ENCODE results near the gene GPR75.
"Not testable (repeated sequence)": the region's sequence is repeated elsewhere in the genome, so short reads cannot be mapped to it uniquely, and the experiment has no call there.

Gene GPR75

DNA sequence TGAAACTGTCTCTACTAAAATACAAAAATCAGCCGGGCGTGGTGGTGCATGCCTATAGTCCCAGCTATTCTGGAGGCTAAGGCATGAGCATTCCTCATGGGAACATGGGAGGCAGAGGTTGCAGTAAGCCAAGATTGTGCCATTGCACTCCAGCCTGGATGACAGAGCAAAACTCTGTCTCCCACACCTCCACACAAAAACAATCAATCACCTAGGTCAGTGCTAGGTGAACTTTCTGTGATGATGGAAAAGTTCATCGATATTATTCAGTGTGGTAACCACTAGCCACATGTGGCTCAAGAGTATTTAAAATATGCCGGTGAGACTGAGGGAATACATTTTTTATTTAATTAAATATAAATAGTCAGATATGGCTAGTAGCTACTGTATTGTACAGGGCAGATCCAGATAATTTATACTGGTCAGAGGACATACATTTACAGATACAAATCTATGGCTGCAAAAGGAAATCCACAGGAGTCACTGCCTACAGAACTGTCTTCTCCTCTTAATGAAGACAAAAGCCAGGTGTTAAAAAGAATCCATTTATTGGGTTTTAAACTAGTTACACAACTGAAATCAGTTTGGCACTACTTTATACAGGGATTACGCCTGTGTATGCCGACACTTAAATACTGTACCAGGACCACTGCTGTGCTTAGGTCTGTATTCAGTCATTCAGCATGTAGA, 3.9 kb upstream of the GPR75 start:
- FAIRE-seq (no peak), DNase-seq (ENCODE audit: insufficient read length, low spot score) (no peak)
- no peak for TF ChIP-seq TAF1 (IDR thresholded peaks at IDR 0.05; ENCODE audit: low read depth, low read length)
- no peak for TF ChIP-seq SPI1 (IDR thresholded peaks at IDR 0.05; ENCODE audit: low read depth, low read length)
- no peak for TF ChIP-seq POLR2A (IDR thresholded peaks at IDR 0.05; ENCODE audit: low read depth, low read length)
- no peak for TF ChIP-seq POU2F2 (IDR thresholded peaks at IDR 0.05; ENCODE audit: low read depth, low read length)
- no peak for TF ChIP-seq POLR2AphosphoS5 (IDR thresholded peaks at IDR 0.05; ENCODE audit: low read depth, low read length)
- TF ChIP-seq PAX5 (IDR thresholded peaks at IDR 0.05; ENCODE audit: insufficient read depth, low read length, severe bottlenecking) = no peak

DNA sequence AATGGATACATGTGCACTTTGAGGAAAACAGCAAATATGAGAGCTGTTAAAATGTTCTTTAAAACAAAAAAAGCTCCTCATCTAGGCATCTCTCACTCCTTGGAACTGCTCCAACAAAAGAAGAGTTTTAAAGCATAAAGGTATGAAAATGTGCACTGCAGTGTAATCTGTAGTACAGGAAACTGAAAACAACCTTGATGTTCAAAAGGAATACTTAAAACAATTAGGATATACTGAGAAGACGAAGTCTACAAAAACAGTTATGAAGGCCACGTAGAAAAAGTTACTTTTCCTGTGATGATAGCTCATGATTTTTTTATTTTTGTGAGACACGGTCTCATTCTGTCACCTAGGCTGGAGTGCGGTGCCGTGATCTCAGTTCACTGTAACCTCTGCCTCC, 2.1 kb upstream of the GPR75 start:
- FAIRE-seq (no peak), DNase-seq (ENCODE audit: insufficient read length, low spot score) (no peak)
- TF ChIP-seq POLR2A (IDR thresholded peaks at IDR 0.05; ENCODE audit: low read depth, low read length) (no peak), POLR2AphosphoS5 (IDR thresholded peaks at IDR 0.05; ENCODE audit: low read depth, low read length) (no peak), POU2F2 (IDR thresholded peaks at IDR 0.05; ENCODE audit: low read depth, low read length) (no peak), PAX5 (IDR thresholded peaks at IDR 0.05; ENCODE audit: insufficient read depth, low read length, severe bottlenecking) (no peak), TAF1 (IDR thresholded peaks at IDR 0.05; ENCODE audit: low read depth, low read length) (no peak), SPI1 (IDR thresholded peaks at IDR 0.05; ENCODE audit: low read depth, low read length) (no peak)

DNA sequence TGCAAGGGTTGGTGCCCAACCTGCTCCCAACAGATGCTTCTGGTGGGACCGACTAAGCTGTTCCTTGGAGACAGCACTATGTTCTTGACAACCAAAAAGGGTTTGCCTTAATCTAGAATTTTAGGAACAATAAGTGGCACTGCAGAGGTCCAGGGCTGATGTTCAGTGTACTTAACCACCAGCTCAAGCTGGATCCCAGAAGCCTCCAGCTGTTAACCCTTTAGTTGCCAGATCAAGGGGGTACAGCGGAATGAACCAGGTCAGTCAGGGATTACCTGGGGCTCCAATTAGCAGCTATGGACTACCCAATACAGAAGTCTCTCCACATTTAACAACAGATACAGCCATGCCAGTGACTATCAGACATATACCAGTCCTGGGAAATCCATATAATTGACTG, 3.5 kb downstream of the GPR75 start:
- FAIRE-seq (no peak), DNase-seq (ENCODE audit: insufficient read length, low spot score) (no peak)
- no peak for TF ChIP-seq TAF1 (IDR thresholded peaks at IDR 0.05; ENCODE audit: low read depth, low read length)
- no peak for TF ChIP-seq POLR2A (IDR thresholded peaks at IDR 0.05; ENCODE audit: low read depth, low read length)
- TF ChIP-seq POU2F2 (IDR thresholded peaks at IDR 0.05; ENCODE audit: low read depth, low read length) = no peak
- TF ChIP-seq SPI1 (IDR thresholded peaks at IDR 0.05; ENCODE audit: low read depth, low read length) = no peak

DNA sequence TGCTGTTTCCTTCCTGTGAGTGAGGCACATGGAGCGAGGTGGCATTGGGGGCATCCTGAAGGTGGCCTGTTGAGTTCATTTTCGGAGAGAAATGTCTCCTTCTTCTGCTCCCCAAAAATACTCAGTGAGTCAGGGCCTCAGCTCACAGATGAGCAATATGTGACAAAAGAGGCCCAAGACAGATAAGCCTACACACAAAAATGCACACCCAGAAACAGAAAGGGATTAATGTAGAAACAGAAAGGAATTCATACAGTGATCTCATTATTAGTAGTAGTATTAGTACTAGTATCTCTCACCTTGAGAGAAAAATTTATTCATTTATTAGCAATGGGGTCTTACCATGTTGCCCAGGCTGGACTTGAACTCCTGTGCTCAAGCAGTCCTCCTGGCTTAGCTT, 5.1 kb downstream of the GPR75 start:
- DNase-seq (ENCODE audit: insufficient read length, low spot score) (no peak), FAIRE-seq (no peak)
- no peak for TF ChIP-seq TAF1 (IDR thresholded peaks at IDR 0.05; ENCODE audit: low read depth, low read length)
- no peak for TF ChIP-seq POLR2A (IDR thresholded peaks at IDR 0.05; ENCODE audit: low read depth, low read length)
- no peak for TF ChIP-seq PAX5 (IDR thresholded peaks at IDR 0.05; ENCODE audit: insufficient read depth, low read length, severe bottlenecking)
- no peak for TF ChIP-seq POU2F2 (IDR thresholded peaks at IDR 0.05; ENCODE audit: low read depth, low read length)
- TF ChIP-seq SPI1 (IDR thresholded peaks at IDR 0.05; ENCODE audit: low read depth, low read length) = no peak
- TF ChIP-seq POLR2AphosphoS5 (IDR thresholded peaks at IDR 0.05; ENCODE audit: low read depth, low read length) = no peak

DNA sequence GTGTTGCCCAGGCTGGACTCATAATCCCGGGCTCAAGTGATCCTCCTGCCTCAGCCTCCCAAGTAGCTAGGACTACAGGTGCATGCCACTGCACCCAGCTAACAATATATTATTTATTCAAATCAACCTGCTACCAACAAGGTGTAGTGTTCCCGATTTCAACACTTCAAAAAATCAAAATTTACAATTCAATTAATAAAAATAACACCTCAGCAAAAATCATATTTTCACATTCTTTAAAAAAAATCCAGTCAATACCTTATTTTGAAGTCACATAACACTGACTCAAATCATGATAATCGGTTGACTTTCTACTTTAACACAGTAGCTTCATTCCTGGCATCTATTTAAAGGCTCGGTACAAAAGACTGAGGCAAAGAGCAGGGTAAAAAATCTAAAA, 7.2 kb downstream of the GPR75 start:
- no peak for FAIRE-seq
- no peak for TF ChIP-seq POLR2A (IDR thresholded peaks at IDR 0.05; ENCODE audit: low read depth, low read length)
- TF ChIP-seq PAX5 (IDR thresholded peaks at IDR 0.05; ENCODE audit: insufficient read depth, low read length, severe bottlenecking) = no peak
- TF ChIP-seq SPI1 (IDR thresholded peaks at IDR 0.05; ENCODE audit: low read depth, low read length) = no peak
- no peak for TF ChIP-seq TAF1 (IDR thresholded peaks at IDR 0.05; ENCODE audit: low read depth, low read length)
- TF ChIP-seq POU2F2 (IDR thresholded peaks at IDR 0.05; ENCODE audit: low read depth, low read length) = no peak
- no peak for TF ChIP-seq POLR2AphosphoS5 (IDR thresholded peaks at IDR 0.05; ENCODE audit: low read depth, low read length)

GRCh38 chr2:53851052-53851757, 8.6 kb downstream of the GPR75 start:
- DNase-seq (ENCODE audit: insufficient read length, low spot score); FAIRE-seq: not testable (repeated sequence)

More for the DNA sequence above, 7.2 kb downstream of the GPR75 start:
- DNase-seq (ENCODE audit: insufficient read length, low spot score) = no peak

DNA sequence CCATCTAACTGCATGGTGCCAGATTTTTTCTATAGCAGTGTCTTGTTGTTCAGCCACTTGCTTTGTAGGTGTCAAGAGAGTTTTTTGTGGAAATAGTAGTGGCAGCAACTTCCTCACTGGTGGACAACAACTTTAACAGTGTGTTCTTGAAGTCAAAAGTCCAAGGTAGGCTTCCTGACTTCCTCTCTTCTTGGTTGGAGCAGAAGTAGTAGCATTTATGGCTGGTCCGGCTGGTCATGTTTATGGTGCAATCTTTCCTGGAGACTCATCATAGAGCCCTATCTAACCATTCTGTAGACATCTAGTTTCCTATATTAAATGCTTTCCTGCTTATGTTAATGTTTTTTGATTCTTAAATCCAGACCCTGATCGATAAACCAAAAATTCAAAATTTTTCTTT, 11.7 kb downstream of the GPR75 start:
- DNase-seq (ENCODE audit: insufficient read length, low spot score) = no peak
- no peak for TF ChIP-seq POU2F2 (IDR thresholded peaks at IDR 0.05; ENCODE audit: low read depth, low read length)
- no peak for TF ChIP-seq TAF1 (IDR thresholded peaks at IDR 0.05; ENCODE audit: low read depth, low read length)
- 0 out of 2 replicates have a peak, but pooled peaks have one; percentile 7 for TF ChIP-seq SPI1 (IDR thresholded peaks at IDR 0.05; ENCODE audit: low read depth, low read length)
- no peak for TF ChIP-seq PAX5 (IDR thresholded peaks at IDR 0.05; ENCODE audit: insufficient read depth, low read length, severe bottlenecking)
- FAIRE-seq = no peak

DNA sequence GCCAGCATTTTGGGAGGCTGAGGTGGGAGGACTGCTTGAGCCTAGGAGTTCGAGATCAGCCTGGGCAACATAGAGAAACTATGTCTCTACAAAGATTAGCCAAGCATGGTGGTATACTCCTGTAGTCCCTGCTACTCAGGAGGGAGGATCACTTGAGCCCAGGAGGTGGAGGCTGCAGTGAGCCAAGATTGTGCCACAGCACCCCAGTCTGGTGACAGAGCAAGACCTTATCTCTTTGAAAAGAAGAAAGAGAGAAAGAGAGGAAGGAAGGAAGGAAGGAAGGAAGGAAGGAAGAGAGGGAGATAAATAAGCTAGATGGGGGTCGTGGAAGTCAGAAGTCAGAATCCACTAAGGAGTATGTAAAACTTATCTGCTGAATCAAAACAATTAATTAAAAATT, 16.2 kb downstream of the GPR75 start:
- FAIRE-seq (no peak), DNase-seq (ENCODE audit: insufficient read length, low spot score) (no peak)

DNA sequence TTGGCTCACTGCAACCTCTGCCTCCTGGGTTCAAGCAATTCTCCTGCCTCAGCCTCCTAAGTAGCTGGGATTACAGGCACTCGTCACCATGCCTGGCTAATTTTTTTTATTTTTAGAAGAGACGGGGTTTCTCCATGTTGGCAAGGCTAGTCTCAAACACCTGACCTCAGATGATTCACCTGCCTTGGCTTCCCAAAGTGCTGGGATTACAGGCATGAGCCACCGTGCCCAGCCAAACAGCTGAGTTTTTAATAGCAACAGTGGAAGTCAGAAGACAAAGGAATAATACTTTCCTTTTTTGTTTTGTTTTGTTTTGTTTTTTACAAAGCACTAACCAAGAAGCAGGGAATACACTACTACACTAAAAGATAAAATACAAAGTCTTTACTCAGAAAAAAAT, 16.9 kb downstream of the GPR75 start:
- no peak for DNase-seq (ENCODE audit: insufficient read length, low spot score)
- TF ChIP-seq SPI1 (IDR thresholded peaks at IDR 0.05; ENCODE audit: low read depth, low read length) = no peak
- no peak for FAIRE-seq

More for the DNA sequence above, 16.2 kb downstream of the GPR75 start:
- TF ChIP-seq POU2F2 (IDR thresholded peaks at IDR 0.05; ENCODE audit: low read depth, low read length) = no peak
- TF ChIP-seq POLR2AphosphoS5 (IDR thresholded peaks at IDR 0.05; ENCODE audit: low read depth, low read length) = no peak
- no peak for TF ChIP-seq SPI1 (IDR thresholded peaks at IDR 0.05; ENCODE audit: low read depth, low read length)
- no peak for TF ChIP-seq TAF1 (IDR thresholded peaks at IDR 0.05; ENCODE audit: low read depth, low read length)
- no peak for TF ChIP-seq PAX5 (IDR thresholded peaks at IDR 0.05; ENCODE audit: insufficient read depth, low read length, severe bottlenecking)
- no peak for TF ChIP-seq POLR2A (IDR thresholded peaks at IDR 0.05; ENCODE audit: low read depth, low read length)

GRCh38 chr2:53841651-53842050, 18.1 kb downstream of the GPR75 start:
- not testable (repeated sequence) for FAIRE-seq; DNase-seq (ENCODE audit: insufficient read length, low spot score)

All from GM12891 (cell line).